Fibroblast of gingiva (primary cell): Measurements from ENCODE around the gene ICA1.
"Not testable (repeated sequence)": the region's sequence is repeated elsewhere in the genome, so short reads cannot be mapped to it uniquely, and the experiment has no call there.

Experiments used
- DNase-seq: peaks from one replicate; pipeline ENCODE4 v3.0.0-alpha.2; 2011; ENCODE audit warnings: low read depth

Gene ICA1

DNA sequence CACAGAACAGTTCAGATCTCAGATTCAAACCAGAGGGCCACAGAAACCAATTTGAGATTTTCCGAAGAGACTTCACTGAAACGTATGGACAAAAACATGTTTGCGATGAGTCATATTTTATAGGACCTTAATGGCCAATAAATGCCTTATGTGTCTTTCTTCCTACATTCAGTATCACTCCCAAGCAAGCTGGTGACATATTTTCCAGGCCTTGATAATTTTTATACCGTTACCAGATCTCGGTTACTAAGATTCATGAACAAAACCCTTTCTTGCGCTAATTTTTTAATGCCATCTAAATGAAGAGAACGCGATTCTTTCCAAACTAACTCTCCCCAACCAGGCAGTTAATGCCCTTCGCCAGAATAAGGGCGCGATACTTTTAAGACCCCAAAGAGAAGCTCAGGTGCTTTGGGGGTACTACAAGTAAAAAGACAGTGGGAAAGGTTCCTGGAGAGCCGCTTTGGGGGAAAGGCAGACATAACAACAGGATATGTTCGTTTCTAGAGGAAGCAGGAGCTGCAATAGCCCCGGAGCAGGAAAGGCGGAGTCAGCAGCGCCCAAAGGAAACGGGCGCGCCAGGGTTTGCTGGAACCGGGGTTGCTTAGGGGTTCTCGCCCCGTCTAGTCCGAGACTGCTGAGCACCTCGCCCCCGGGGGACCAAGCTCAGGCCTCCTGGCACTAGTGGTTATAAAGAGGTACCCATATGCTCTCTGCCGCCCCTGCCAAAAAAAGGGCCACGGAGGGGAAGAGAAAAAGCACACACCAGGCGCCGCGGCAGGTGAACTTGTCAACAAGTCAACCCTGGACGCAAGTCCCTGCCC, 884 bp downstream of the ICA1 start:
- no peak for DNase-seq

DNA sequence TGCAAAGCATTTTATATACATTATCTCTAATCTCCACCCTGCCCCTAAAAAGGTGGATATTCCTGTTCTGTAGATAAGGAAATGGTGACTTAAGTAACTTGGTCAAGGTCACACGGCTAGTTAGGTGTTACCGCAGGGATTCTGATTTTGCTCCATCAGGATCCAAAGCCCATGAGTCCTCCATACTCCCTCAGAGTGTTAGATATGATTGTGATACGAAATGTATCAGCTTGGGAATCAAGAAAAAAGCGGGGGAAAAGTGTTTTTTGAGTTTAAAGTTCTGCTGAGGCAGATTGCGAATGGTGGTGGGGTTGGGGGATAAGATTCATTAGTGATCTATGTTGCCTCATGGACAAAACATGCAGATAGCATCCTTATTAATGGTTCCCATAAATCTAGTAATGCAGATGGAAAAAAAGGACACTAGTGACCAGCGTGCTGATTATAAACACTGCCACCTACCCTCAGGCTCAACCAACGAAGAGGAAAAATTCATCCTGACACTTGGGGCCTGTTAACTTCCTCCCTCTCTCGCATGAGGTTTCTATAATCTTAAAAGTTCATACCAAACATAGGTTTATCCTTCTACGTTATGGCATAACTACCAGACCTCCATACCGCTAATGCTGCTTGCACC, 2.3 kb downstream of the ICA1 start:
- DNase-seq: no peak

DNA sequence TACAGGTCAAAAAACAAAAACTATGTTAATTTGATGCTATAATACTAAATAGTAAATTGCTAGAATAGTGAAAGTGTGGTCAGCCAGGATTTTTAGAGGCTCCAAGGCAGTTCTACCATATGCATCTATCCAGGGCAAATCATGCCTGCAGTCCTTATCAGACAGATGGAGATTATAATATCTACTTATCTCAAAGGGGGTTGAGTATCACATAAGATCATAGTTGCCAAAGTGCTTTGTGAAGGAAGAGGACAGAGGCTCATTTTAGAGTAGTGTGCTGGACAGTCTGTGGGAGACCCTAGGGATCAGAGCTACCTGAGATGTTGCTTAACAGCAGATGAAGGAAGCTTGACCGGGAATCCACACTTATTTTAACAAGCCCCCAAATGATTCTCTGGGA, 3.2 kb downstream of the ICA1 start:
- DNase-seq: no peak

DNA sequence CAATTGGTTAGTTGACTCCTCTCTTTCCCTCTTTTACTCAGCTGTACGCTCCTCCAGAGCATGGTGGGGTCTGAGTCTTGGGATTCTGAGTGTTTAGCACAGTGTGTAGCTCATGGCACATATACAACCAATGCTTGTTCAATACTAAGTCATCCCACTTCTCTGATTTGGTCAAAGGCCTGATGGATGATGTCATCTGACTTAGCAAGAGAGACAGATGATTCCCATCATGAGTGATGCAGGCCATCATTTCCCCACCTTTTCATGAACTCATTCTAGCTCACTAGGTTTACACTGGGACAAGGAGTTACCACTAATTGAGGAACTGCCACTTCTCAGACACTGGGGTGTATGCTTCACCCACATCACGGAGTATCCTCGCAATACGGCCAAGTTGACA, 3.8 kb downstream of the ICA1 start:
- no peak for DNase-seq

GRCh38 chr7:8255680-8256655, 6.0 kb downstream of the ICA1 start:
- DNase-seq: no peak

DNA sequence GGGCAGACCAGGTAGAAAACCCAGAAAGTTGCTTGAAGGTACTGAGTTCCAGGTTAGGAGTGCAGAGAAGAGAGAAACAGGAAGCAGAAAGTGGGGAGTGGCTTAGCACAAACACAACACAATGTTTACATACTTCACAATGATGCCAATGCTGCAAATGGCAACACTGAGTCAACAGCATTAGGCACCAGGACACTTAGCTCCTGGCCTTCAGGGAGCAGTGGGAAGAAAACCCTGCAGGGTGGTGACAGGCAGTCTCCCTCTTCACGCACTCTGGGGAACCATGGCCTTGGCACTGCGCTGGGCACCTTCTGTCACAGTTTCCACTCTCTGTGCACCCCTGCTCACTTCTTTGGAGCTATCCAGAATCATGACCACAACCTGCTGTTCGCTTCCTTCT, 7.3 kb downstream of the ICA1 start:
- no peak for DNase-seq

DNA sequence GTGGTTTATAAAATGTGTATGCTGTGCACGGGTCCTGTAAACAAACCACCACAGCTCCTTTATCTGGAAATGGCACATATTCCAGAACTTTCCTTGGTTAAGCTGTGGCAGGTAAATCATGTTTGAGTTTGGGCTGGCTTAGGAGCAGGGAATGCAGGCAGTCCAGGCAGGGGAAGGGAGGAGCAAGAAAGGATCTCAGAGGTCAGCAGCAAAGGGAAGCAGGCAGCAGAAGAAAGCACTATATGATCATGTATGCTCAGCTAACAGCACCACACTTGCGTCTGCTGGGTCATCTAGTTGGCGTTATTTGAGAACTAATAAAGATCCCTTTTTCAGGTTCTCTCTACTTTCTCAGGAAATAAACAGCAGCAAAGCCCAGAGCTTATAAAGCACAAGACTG, 7.8 kb downstream of the ICA1 start:
- no peak for DNase-seq

DNA sequence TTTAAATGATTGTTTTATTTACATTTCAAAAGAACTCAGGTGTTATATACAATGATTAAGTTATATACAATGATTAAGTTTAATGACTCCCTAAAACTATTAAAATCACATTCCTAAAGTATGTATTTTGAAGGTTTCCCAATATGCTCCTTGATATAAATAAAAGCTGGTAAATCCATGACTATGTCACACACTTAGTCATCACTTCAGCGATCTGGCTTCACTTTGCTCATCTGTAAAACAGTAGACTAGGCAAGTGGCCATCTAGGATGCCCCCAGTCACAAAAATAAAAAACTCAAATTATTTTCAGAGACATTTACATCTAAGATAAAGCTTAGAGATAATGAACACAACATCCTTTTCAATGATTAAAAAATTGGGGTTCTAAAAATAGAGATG, 10.8 kb downstream of the ICA1 start:
- DNase-seq: no peak

- no peak for DNase-seq
Observed at GRCh38 chr7:8250547-8250946, 11.4 kb downstream of the ICA1 start.

DNA sequence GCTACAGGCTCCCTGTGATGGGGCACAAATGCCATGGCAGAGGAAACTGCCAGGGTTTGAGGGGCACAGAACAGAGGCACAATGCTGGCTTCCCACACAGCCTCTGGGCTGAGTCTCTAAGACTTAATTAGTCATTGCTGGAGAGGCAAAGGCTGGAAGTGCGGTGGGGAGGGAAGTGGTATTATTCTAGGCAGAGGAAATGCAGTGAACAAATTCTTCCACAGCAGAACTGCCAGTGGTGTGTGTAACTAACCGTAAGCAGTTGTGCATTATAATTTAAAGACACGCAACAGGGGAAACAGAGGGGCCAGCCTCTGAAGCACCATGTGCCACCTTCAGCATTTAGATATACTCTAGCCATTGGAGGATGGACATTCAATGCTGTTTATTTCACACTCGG, 12.8 kb downstream of the ICA1 start:
- DNase-seq: no peak

GRCh38 chr7:8246020-8246419, 15.9 kb downstream of the ICA1 start:
- DNase-seq: no peak

- not testable (repeated sequence) for DNase-seq
Observed at GRCh38 chr7:8245032-8245431, 16.9 kb downstream of the ICA1 start.

DNA sequence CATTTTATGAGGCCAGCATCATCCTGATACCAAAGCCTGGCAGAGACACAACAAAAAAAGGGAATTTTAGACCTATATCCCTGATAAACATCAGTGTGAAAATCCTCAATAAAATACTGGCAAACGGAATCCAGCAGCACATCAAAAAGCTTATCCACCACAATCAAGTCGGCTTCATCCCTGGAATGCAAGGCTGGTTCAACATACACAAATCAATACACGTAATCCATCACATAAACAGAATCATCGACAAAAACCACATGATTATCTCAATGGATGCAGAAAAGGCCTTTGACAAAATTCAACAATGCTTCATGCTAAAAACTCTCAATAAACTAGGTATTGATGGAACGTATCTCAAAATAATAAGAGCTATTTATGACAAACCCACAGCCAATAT, 18.9 kb downstream of the ICA1 start:
- not testable (repeated sequence) for DNase-seq

DNA sequence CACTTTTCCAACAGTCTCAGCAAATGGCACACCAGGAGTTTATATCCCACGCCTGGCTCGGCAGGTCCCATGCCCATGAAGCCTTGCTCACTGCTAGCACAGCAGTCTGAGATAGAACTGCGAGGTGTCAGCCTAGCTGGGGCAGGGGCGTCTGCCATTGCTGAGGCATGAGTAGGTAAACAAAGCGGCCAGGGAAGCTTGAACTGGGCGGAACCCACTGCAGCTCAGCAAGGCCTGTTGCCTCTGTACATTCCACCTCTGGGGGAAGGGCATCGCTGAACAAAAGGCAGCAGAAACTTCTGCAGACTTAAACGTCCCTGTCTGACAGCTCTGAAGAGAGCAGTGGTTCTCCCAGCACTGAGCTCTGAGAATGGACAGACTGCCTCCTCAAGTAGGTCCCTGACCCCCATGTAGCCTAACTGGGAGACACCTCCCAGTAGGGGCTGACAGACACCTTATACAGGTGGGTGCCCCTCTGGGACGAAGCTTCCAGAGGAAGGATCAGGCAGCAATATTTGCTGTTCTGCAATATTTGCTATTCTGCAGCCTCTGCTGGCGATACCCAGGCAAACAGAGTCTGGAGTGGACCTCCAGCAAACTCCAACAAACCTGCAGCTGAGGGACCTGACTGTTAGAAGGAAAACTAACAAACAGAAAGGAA, 22.1 kb downstream of the ICA1 start:
- not testable (repeated sequence) for DNase-seq

DNA sequence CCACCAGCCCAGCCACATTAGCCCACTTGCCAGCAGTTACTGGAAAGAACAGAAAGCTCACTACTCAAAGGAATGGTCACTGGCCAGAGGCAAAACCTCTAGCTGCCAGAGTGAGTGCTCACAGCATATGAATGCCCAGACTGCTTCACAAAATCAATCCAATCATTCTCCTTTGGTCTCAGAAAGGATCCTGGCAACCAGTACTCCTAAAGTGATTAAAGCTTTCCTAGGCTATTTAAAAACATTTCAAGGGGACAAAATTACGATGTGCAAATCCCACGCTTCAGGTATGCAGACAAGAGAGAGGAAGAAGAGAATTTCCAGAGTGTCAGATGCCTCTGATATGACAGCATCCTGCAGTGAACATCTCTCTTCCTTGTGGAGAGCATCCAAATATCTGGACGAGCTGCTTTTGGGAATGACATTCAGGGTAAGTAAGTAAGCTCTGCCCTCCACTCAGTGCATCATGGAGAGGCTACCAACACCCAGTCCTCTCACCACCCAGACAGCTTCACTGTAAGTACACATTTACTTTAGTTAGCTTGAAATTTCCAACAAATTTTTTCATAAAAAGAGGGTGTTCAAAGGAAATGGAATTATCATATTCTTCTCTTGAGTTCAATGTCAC, 25.1 kb downstream of the ICA1 start:
- no peak for DNase-seq

DNA sequence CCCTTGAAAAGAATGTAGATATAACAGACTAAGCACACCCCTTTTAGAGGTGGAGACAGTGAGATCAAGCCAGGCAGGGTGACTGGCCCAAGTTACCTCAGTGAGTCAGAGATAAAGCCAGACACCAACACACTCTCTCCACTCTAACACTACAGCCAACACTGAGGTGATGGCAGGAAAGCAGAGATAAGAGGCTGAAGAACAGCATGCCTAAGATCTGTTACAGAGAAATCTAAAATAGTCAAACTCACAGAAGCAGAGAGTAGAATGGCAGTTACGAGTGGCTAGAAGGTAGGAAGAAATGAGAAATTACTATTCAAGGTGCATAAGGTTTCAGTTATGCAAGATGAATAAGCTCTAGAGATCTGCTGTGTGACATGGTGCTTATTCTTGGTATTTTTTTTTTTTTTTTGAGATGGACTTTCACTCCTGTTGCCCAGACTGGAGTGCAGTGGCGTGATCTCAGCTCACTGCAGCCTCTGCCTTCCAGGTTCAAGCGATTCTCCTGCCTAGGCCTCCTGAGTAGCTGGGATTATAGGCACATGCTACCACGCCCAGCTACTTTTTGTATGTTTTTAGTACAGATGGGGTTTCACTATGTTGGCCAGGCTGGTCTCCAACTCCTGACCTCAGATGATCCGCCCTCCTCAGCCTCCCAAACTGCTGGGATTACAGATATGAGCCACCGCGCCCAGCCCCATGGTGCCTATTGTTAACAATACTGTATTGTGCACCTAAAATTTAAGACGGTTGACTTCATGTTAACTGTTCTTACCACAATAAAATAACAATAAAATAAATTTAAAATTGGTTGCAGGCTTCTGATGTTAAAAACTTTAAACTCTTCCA, 28.7 kb downstream of the ICA1 start:
- no peak for DNase-seq

GRCh38 chr7:8229927-8230326, 32.0 kb downstream of the ICA1 start:
- DNase-seq: no peak

DNA sequence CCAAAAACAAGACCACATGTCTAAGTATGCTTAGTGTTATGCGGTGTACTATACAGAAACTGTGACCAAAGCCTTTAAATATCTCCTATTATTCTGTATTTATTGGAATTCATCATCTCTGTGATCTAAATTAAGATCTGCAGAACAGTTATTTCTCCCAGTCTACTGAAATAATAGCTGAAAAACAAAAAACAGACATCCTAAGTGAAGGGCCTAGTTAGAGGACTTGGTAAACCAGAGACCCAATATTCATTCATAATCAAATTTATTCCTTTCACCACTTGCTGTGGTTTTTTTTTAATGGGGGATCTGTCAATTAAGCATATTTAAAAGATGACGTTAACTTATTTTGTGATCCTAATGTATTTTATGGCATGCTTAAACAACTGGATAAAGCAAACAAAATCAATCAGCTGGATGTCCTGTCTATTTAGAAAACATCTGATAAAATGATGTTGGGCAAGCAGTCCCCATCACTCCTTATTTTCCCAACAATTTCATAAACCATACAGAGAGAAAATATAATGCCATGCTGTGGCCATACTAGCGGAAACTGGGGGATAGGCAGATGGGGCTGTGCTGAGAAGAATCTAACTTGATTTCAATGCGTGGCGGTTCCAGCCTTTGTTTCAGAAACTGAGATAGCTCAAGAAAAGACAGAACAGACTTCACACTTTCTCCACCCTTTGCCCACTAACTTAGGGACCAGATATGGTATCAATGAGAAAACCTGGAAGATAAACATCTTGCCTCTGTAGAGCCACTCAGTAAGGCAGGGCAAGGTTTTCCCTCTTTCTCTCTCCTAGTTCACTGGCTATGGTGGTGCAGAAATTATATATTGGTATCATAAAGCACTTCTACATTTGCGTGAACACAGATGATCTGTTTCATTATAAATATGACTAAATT, 32.9 kb downstream of the ICA1 start:
- DNase-seq: no peak

GRCh38 chr7:8228068-8228467, 33.9 kb downstream of the ICA1 start:
- no peak for DNase-seq

- no peak for DNase-seq
Observed at GRCh38 chr7:8227261-8227660, 34.7 kb downstream of the ICA1 start.
